ENCODE data around the gene PRR5L. TPM values are rescaled to one million over a fixed set of nuclear protein-coding genes. Genes with fewer than 3 reads are reported as not detected.

The PRR5L gene
- total RNA-seq, 8 experiments from 2014 or later = 0.63 to 21.8 (median 4.2) TPM

DNA sequence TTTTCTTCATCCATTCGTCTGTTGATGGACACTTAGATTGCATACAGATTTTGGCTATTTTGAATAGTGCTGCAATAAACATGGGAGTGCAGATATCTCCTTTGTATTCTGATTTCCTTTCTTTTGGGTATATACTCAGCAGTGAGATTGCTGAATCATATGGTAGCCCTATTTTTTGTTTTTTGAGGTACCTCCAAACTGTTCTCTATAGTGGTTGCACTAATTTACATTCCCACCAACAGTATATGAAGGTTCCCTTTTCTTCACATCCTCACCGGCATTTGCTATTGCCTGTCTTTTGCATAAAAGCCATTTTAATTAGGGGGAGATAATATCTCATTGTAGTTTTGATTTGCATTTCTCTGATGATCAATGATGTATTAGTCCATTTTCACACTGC, 96.1 kb downstream of the PRR5L start:
- no peak for ATAC-seq (replicated peaks in 6 of 8)
- peaks cover 4 to 12% of the 10 kb centered on the region in 2 donors for H3K4me1 ChIP-seq (replicated peaks in 1 of 2)
- WGBS, 10 experiments = 35 to 100% (median 88%) methylated on average over 1 to 2 of the region's 2 CpGs; no CpG with 5 or more reads in 1 of the 10 experiments
- H3K27ac ChIP-seq = no peak overlapping the region
- in situ Hi-C loops (cut with MboI; ENCODE audit: low pct_unique_long_range_greater_than_20kb in 2 of 9, low sequenced_read_pairs in 9 of 9, unreplicated experiment in 9 of 9) = no loop called here
- H3K4me3 ChIP-seq = no peak overlapping the region

DNA sequence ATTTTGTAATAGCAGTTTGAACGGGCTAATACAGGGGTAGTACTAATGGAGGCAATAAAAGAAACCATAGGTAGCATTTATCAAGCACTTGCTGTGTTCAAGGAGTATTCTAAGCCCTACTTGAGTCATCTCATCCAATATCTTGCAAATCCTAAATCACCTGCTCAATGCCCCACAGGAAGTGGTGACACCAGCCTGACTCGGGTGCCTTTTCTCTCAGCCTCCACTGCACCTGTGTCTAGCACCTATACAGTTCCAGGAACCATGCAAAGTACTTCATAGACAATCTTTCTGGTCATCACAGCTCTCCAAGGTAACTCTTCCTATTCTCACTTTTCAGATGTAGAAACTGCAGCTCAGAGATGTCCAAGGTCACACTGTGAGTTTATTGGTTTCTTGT, 98.0 kb downstream of the PRR5L start:
- 79 to 92% (median 84%) methylated on average over 1 to 2 of the region's 2 CpGs; no CpG with 5 or more reads in 4 of the 10 experiments for WGBS, 10 experiments
- in situ Hi-C loops (cut with MboI; ENCODE audit: low pct_unique_long_range_greater_than_20kb in 2 of 9, low sequenced_read_pairs in 9 of 9, unreplicated experiment in 9 of 9) = no loop called here
- no peak overlapping the region for H3K27ac ChIP-seq
- H3K4me3 ChIP-seq = no peak overlapping the region
- H3K4me1 ChIP-seq (replicated peaks in 1 of 2) = peaks cover 6 to 8% of the 10 kb centered on the region in 2 donors
- ATAC-seq (replicated peaks in 6 of 8) = no peak

DNA sequence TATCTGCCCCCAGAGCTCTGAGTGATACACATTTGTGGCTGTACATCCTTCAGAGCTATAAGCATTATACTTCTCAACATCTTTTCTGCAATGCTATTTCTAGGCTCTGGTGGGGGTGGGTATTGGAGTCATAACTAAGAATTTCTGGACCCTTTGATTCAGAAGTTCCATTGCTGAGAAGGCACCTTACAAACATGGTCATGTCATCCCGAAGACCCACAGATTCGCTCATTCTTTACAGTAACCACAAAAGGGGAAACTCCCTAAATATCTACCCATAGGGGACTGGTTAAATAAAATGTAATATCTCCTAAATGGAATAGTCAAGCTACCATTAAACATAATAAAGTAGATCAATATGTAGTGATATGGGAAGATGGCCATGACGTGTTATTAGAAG, 98.8 kb downstream of the PRR5L start:
- WGBS, 10 experiments = 40 to 100% (median 98%) methylated on average over 1 to 3 of the region's 3 CpGs; no CpG with 5 or more reads in 2 of the 10 experiments
- Histone ChIP-seq H3K4me1 (replicated peaks in 1 of 2) (peaks cover 6 to 8% of the 10 kb centered on the region in 2 donors), H3K27ac (no peak overlapping the region), H3K4me3 (no peak overlapping the region)
- in situ Hi-C loops (cut with MboI; ENCODE audit: low pct_unique_long_range_greater_than_20kb in 2 of 9, low sequenced_read_pairs in 9 of 9, unreplicated experiment in 9 of 9) = no loop called here
- no peak for ATAC-seq (replicated peaks in 6 of 8)

DNA sequence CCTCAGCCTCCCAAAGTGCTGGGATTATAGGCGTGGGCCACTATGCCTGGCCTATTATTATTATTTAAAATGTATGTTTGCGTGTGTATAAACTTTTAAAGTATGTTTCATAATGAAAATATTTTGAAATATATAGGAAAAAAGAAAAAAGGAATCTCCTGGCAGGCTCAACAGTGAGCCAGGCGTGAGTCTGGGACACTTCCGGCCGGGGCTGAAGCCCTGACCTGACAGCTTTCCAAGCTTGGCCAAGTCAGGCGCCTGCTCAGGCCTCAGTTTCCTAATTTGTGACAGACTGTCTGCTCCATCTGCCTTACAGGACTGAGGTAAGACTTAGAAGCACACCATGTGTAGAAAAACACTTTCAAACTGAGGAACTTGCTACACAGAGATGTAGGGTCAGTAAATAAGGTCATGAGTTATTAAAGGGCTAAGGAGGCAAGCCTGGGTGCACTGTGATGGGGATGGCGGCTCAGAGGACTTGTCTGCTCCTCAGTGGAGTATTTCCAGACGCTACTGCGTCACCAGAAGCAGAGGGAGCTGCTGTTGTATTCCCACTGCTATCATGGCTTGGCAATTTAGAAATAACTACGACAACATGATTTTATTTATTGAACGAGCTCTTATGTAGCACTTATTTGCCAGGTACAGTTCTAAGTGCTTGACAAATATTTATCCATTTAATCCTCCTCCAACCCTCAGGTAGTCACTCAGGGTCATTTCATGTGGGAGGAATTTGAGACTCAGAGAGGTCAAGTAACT, 100.1 kb downstream of the PRR5L start:
- Histone ChIP-seq H3K27ac (no peak overlapping the region), H3K4me1 (replicated peaks in 1 of 2) (peaks cover 3 to 4% of the 10 kb centered on the region in 2 donors), H3K4me3 (no peak overlapping the region)
- ATAC-seq (replicated peaks in 6 of 8) = no peak
- WGBS, 10 experiments = 70 to 96% (median 90%) methylated on average over 2 to 10 of the region's 11 CpGs; no CpG with 5 or more reads in 1 of the 10 experiments
- in situ Hi-C loops (cut with MboI; ENCODE audit: low pct_unique_long_range_greater_than_20kb in 2 of 9, low sequenced_read_pairs in 9 of 9, unreplicated experiment in 9 of 9) = no loop called here

DNA sequence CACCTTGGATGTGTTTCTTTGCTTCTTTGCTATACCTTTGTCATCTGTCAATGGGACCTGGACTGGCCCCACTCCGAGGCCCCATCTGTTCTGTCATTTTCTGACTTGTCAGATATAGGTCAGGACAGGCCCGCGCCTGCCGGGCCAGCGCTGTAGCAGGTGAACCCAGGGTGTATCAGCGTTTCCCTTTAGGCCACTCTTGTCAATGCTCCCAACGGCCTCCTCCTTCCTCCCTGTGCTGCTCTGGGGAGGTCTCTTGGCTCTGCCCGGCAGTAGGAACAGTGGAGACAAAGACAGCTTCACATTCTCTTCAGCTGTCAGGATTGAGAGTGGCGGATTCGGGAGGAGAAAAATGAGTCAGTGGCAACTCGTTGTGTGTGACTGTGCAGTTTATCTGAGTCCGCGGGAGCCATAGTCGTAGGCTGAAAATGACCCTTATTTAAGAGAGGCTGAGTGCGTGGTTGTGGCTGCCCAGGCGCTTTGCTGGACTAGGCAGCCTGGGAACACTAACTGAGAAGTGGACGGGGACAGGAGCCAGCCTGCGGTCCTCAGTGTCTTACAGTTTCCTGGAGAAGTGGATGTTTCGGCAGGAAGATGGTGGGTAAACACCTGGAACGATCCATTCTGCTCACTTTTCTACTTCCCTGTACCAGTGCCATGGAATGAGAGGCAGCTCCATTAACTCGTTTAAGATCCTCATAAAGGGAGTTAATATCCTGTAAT, 102.3 kb downstream of the PRR5L start:
- WGBS, 10 experiments = 72 to 100% (median 90%) methylated on average over 1 to 16 of the region's 21 CpGs; no CpG with 5 or more reads in 2 of the 10 experiments

DNA sequence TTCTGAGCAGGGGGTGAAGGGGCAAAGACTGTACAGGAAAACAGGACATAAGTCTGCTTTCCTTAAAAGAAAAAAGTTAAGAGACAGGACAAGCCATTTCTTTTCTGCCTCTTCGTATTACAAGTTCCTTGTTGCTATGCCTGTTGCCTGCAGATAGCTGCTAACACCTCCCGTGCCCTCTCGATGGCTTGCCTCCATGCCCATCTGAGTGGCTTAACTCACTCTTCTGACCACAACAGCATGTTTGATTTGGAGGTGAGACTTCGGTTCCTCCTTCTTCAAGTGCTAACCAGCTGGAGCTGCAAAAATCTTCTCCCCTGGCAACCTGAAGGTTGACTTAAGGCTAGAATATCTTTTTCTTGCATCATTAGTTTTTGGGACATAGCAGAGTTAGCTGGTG, 103.1 kb downstream of the PRR5L start:
- Histone ChIP-seq H3K4me3 (no peak overlapping the region), H3K27ac (no peak overlapping the region), H3K4me1 (replicated peaks in 1 of 2) (peaks cover 0 to 4% of the 10 kb centered on the region in 2 donors)
- ATAC-seq (replicated peaks in 6 of 8) = no peak
- in situ Hi-C loops (cut with MboI; ENCODE audit: low pct_unique_long_range_greater_than_20kb in 2 of 9, low sequenced_read_pairs in 9 of 9, unreplicated experiment in 9 of 9) = no loop called here
- 60 to 100% (median 100%) methylated on average over 1 to 3 of the region's 4 CpGs; no CpG with 5 or more reads in 3 of the 10 experiments for WGBS, 10 experiments

More for the DNA sequence above, 102.3 kb downstream of the PRR5L start:
- peaks cover 0 to 2% of the 10 kb centered on the region in 2 donors for H3K4me1 ChIP-seq (replicated peaks in 1 of 2)
- no peak overlapping the region for H3K27ac ChIP-seq
- H3K4me3 ChIP-seq = no peak overlapping the region
- peak in 5 of 8 experiments; percentile 68 to 96 (median 78) for ATAC-seq (replicated peaks in 6 of 8)
- in situ Hi-C loops (cut with MboI; ENCODE audit: low pct_unique_long_range_greater_than_20kb in 2 of 9, low sequenced_read_pairs in 9 of 9, unreplicated experiment in 9 of 9) = no loop called here

DNA sequence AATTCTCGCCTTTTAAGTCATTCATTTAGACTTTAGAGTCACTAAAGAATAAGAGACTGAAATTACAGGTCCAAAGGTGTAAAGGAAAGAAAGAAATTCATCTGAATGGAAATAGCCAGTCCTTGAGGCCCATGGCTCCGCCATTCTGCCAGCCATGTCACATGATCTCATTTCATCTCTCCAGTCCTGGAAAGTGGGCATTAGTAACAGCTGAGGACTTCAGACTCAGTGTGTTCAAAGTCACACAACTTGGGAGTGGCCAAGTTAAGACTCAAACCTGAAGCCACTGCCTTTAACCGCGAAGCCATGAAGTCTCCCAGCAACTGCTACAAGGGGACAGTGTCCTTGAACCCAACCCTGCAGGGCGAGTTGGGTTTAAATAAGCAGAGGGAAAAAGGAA, 103.7 kb downstream of the PRR5L start:
- Histone ChIP-seq H3K4me3 (no peak overlapping the region), H3K4me1 (replicated peaks in 1 of 2) (peaks cover 0 to 4% of the 10 kb centered on the region in 2 donors), H3K27ac (no peak overlapping the region)
- in situ Hi-C loops (cut with MboI; ENCODE audit: low pct_unique_long_range_greater_than_20kb in 2 of 9, low sequenced_read_pairs in 9 of 9, unreplicated experiment in 9 of 9) = no loop called here
- ATAC-seq (replicated peaks in 6 of 8) = no peak
- WGBS, 10 experiments = 57 to 100% (median 100%) methylated on average over 1 to 4 of the region's 5 CpGs; no CpG with 5 or more reads in 2 of the 10 experiments

DNA sequence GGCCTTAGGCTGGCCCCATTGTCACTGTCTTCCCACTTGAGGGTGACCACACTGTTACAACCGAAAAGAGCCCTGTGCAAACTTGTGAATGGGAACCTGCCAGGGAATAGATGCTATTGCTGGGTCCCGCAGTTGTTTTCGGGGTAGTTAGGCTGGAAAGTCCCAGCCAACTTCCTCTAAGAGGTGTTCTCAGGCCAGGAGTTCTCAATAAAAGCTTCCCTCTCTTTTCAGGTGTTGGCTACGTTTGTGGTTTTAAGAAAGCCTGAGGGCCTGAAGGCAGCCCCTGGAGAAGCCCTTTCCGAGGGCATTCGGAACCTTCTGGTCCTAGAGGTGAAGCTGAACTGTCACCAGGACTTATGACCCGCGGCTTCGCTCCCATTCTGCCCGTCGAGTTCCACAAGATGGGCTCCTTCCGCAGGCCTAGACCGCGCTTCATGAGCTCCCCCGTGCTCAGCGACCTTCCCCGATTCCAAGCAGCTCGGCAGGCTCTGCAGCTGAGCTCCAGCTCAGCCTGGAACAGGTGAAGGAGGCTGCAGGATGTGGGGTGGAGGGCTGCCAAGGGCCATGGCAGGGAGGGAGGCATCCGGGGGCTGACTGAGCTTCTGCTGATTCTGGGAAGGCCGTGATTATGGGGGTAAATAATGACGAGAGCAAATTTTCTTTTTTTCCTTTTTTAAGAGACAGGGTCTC, 104.8 kb downstream of the PRR5L start:
- Histone ChIP-seq H3K27ac (no peak overlapping the region), H3K4me1 (replicated peaks in 1 of 2) (peaks cover 0 to 4% of the 10 kb centered on the region in 2 donors), H3K4me3 (no peak overlapping the region)
- ATAC-seq (replicated peaks in 6 of 8) = no peak
- in situ Hi-C loops (cut with MboI; ENCODE audit: low pct_unique_long_range_greater_than_20kb in 2 of 9, low sequenced_read_pairs in 9 of 9, unreplicated experiment in 9 of 9) = no loop called here
- WGBS, 10 experiments = 84 to 100% (median 95%) methylated on average over 1 to 8 of the region's 21 CpGs; no CpG with 5 or more reads in 2 of the 10 experiments

DNA sequence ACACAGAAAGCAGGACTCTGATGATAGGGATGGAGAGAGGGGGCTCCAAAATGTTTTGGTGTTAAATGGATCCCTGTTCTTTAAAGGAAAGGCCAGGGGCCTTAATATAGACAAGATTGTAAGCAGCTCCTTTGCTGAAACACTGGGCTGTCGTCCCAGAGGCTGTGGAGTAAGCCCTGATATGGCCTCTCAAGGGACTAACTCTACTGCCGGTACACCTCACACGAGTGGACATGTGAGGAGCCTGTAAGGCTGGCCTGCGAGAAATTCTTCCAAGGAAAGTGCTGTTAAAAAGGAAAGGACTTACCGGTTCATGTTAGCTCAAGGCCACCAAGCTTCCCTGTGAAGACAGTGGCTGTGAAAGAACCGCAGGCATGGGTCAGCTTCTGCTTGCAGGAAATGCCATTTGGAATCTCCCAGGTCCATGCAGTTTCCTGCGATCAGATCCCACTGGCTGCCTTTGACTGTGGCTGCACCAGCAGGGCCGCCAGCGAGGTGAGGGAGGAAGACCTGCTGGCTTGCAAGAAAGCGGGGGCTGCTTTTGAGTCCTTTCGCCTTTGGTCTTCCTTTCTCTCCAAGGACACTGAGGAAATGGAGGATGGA, 106.6 kb downstream of the PRR5L start:
- no peak overlapping the region for H3K4me3 ChIP-seq
- WGBS, 10 experiments = 20 to 100% (median 100%) methylated on average over 1 to 5 of the region's 11 CpGs; no CpG with 5 or more reads in 4 of the 10 experiments
- in situ Hi-C loops (cut with MboI; ENCODE audit: low pct_unique_long_range_greater_than_20kb in 2 of 9, low sequenced_read_pairs in 9 of 9, unreplicated experiment in 9 of 9) = no loop called here
- H3K27ac ChIP-seq = no peak overlapping the region
- peaks cover 0 to 4% of the 10 kb centered on the region in 2 donors for H3K4me1 ChIP-seq (replicated peaks in 1 of 2)
- ATAC-seq (replicated peaks in 6 of 8) = no peak

DNA sequence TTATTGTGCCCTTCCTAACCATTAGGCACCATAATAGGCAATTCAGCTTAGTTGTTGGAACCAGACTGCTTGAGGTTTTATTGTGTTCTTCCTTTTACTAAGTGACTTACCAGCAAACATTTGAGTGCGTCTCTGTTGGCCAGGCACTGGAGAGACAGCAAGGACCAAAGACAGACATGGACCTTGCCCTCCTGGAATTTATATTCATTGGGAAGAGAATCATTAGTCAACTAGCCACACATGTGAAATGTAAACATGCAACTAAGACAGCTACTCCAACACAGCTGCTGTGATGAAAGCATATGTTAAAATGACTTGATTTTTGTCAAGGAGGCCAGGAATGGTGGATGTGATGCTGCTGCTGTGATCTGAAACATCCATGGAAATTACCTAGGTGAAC, 107.6 kb downstream of the PRR5L start:
- in situ Hi-C loops (cut with MboI; ENCODE audit: low pct_unique_long_range_greater_than_20kb in 2 of 9, low sequenced_read_pairs in 9 of 9, unreplicated experiment in 9 of 9) = no loop called here
- ATAC-seq (replicated peaks in 6 of 8) = peak in 2 of 8 experiments; percentile 33 to 73
- Histone ChIP-seq H3K4me1 (replicated peaks in 1 of 2) (peaks cover 0 to 2% of the 10 kb centered on the region in 2 donors), H3K4me3 (no peak overlapping the region), H3K27ac (no peak overlapping the region)
- 75 to 100% (median 83%) methylated on average over 1 of the region's 1 CpG; no CpG with 5 or more reads in 6 of the 10 experiments for WGBS, 10 experiments

DNA sequence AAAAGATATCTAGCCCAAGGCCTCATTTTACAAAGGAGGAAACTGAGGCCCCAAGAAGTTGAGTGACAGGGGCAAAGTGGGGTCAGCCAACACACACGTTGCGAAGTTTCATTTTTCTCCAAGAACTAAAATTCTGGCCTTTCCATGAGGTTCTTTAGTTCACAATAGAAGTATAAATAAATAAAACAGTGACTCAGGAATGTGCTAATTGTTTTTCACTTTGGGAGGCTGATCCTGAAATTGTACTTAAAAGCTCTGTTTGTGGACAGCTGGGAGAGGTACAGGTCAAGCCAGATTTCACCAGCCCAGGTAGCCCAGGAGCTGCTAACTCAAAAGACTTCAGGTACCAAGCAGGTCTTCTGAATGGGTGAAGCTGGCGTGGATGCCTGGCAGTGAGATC, 108.7 kb downstream of the PRR5L start:
- no peak overlapping the region for H3K27ac ChIP-seq
- in situ Hi-C loops (cut with MboI; ENCODE audit: low pct_unique_long_range_greater_than_20kb in 2 of 9, low sequenced_read_pairs in 9 of 9, unreplicated experiment in 9 of 9) = no loop called here
- peaks cover 0 to 2% of the 10 kb centered on the region in 2 donors for H3K4me1 ChIP-seq (replicated peaks in 1 of 2)
- WGBS, 10 experiments = 78 to 100% (median 96%) methylated on average over 1 to 3 of the region's 3 CpGs
- ATAC-seq (replicated peaks in 6 of 8) = peak in 1 of 8 experiments; percentile 34
- no peak overlapping the region for H3K4me3 ChIP-seq

DNA sequence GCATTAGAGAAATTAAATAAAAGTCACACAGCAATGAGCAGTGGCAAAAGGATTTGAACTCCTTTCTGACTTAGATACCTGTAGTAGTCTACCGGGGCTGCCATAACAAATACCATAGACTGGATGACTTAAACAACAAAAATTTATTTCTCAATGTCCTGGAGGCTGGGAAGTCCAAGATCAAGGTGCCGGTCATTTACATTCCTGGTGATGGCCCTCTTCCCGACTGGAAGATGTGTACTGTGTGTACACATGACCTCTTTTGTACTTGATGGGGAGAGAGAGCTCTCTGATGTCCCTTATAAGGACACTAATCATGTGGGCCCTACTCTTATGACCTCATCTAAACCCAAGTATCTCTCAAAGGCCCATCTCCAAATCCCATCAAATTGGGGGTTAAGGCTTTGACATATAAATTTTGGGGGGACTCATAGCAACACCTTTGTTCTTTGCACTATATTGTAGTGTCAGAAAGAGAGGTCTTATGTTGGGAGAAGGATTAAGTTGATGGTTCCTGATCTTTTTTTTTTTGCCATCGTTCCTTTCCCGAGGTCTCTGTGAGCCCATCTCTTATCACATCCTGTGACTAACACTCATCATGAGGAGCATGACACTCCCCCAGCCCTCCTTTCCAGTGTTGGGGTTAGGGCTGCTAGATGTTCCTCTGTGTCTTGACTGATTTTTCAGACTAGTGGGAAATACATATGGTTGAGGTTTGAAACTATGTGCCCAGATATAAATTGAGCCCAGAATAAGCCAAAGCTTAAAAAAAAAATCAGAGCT, 109.7 kb downstream of the PRR5L start:
- WGBS, 10 experiments = 54 to 100% (median 92%) methylated on average over 1 to 4 of the region's 5 CpGs; no CpG with 5 or more reads in 2 of the 10 experiments
- Histone ChIP-seq H3K27ac (no peak overlapping the region), H3K4me1 (replicated peaks in 1 of 2) (peaks cover 0 to 2% of the 10 kb centered on the region in 2 donors), H3K4me3 (no peak overlapping the region)
- in situ Hi-C loops (cut with MboI; ENCODE audit: low pct_unique_long_range_greater_than_20kb in 2 of 9, low sequenced_read_pairs in 9 of 9, unreplicated experiment in 9 of 9) = no loop called here
- ATAC-seq (replicated peaks in 6 of 8) = no peak

All from motor neuron (in vitro differentiated cells).